Esophagus squamous epithelium (tissue), 4 donors: Measurements from ENCODE around the gene SLC35A2.

ENCODE experiments used
- CTCF ChIP-seq, 6 experiments: fragments of 450-650 bp in 4 of 6; fragments of 200-600 bp in 2 of 6; sonication (generic) in 2 of 6; IDR thresholded peaks; one replicate each; pipeline ENCODE4 v1.5.1; 2016 to 2019; ENCODE audit warnings: antibody characterized with exemption in 6 of 6, mild to moderate bottlenecking in 4 of 6, moderate library complexity in 4 of 6
- POLR2A ChIP-seq, 4 donors: fragments of 450-650 bp; IDR thresholded peaks; one replicate each; pipeline ENCODE4 v1.6.1; 2017; ENCODE audit warnings: antibody characterized with exemption in 4 of 4, mild to moderate bottlenecking in 4 of 4, moderate library complexity in 3 of 4

DNA sequence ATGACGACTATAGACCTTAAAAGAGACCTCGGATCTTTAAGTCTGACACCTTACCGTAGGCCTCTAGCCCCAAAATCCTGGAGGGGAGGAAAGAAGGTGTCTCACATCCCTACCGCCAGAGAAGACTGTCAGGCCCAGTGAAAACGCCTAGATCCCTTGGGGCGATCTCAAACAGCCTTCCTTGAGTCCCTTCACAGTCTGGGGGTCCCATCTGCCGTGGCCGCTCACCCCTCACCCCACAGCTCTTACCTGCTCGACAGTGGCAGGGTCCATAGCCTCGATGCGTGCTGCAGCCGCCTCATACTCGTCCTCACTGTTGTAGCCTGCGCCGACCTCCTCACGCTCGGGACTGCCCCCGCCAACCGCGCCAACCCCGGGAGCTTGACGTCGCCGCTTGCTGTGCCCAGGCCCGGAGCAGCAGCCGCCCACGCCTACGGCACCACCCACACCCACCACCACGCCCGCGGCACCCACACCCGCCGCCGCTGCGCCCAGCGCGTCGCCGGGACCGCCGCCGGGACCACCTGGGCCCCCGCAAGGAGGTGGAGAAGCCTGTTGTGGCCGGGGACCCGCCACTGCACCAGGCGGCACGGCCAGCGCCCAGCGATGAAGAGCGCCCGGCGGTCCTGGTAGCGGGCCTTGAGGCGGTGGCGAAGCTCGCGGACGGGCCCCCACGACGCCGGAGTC is 45.4 kb upstream of the SLC35A2 start:
- TF ChIP-seq CTCF (IDR thresholded peaks at IDR 0.05) (no peak), POLR2A (IDR thresholded peaks at IDR 0.05) (no peak)
